NCI-H2196 (cell line): ENCODE data around the gene GIPC3.
"Not testable (repeated sequence)": the region's sequence is repeated elsewhere in the genome, so short reads cannot be mapped to it uniquely, and the experiment has no call there.

Experiments
- DNase-seq: peaks from one replicate; lab custom pipeline; 2025; ENCODE audit not compliant: unreplicated experiment; lab: John Stamatoyannopoulos, UW

GIPC3 gene

DNA sequence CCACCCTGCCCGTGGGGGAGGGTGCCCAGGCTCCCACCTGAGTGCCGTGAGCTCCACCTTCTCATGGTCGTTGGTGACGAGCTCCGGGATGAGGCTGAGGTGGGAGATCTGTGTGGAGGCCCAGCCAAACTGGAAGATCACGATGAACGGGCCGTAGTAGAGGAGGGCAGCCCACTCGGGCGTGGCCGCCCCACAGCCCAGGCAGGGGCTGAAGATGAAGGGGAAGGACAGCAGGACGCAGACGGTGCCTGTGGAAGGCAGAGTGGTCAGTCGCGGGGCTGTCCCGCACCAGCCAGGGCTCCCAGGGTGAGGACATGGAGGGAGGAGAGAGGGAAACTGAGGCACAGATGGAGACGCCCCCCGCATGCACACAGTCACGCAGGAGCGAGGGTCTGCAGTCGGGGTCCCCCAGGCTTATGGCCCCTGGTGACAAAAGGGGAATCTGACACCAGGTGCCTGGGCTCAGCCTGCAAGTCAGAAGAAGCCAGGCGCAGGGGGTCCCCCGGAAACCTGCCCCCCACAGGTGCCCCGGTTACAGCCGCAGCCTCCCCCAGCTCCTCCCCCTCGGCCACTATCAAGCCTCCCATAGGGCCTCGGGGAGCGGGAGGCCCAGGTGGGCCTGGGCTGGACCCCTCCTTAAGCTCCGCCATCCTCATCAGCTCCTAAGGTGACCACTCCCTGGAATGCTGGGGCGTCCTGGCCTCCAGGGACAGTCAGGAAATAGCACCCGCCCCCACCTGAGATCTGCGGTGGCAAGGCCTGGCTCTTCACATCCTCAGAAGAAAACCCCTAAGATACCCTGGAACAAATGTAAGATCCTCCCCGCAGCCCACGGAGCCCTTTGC lies 34.1 kb upstream of the GIPC3 start:
- no peak for DNase-seq

DNA sequence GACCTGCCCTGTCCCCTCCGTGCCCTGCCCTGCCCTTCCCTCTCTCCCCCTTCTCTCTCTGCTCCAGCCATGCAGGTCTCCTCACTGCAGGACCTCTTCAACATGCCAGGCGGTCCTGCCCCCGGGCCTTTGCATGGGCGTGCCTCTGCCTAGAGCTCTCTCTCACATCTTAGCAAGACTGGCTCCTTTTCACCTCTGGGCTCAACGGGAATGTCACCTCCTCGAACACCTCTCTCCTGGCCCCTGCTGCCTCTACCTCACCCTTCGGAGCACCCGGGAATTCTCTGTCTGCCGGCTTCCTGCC lies 33.5 kb upstream of the GIPC3 start:
- no peak for DNase-seq

DNA sequence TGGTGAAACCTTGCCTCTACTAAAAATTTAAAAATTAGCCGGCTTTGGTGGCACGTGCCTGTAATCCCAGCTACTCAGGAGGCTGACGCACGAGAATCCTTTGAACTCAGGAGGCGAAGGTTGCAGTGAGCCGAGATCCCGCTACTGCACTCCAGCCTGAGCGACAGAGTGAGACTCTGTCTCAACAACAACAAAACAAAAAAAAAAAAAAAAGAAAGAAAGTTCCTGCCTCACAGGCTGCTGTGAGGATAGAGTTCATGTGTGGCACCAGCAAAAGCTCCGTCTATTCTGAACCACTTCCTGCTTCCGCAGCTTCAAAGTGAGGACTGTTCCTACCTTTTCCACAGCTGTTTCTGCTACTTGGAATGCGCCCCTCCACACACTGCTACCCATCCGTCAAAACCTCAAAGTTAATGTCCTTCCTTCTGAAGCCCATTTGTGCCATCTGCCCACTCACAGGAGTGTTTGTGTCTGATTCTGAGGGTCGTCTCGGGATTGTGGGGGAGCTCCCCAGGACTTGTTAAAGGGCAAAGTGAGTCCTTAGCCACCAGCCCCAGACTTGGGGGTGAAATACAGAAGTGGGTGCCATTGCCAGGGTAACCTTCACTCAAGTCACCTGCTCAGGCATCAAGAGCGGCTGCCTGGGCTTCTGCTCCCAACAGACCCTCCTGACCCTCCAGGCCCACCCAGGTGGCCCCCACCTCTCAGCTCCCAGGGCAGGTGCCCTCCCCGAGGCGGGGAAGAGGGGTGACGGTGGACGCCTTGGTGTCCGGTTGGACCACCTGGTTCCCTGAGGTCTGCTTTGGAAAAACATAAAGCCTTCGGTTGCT lies 30.8 kb upstream of the GIPC3 start:
- no peak for DNase-seq

DNA sequence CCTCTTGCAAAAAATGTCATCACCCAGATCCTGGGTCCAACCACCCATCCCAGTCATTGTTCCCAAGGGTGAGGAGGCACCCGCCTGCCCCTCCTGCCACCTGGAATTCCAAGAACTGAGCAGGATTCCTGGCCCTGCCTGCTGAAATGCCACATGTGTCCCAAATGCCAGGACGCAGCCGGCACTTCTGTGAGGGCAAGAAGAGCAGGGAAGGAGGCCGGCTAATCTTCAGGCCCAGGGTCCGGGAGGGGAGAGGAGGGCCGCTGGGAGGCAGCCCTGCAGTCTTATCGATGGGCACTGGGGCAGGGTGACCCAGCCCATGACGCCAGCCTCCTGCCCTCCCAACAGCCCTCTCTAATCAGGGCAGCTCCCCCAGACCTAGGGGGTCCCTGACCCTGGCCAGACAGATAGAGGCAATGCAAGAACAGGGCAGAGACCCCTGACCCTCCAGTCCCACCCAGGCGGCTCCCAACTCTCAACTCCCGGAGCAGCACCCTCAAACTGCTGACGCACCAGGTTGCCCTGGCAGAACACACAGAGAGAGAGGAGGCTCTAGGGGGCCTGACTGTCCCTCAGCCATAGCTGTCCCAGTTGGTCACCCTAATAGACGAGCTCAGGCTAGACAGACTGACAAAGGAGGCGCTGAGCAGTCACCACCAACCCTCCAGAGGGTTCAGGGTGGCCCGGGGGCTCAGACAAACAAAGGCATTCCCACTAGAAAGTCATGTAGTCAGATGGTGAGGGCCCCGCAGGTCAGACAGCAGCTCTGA lies 29.4 kb upstream of the GIPC3 start:
- DNase-seq: no peak

DNA sequence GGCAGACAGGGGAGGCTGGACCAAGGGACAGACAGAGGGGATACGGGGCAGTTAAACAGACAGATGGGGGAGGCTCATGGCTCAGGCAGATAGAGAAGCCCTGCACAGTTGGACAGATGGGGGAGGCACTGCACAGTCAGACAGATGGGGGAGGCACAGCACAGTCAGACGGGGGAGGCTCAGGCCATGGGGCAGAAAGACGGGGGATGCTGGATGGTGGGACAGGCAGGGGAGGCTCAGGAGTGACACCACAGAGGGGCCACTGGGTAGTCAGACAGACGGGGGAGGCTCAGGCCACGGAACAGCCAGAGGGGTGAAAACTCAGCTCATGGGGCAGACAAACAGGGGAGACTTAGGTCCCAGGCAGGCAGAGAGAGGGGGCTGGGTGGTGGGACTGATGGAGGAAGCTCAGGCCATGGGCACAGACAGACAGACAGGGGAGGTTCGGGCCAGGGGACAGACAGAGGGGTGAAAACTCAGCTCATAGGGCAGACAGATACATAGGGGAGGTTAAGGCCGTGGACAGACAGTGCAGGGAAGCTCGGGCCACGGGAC lies 28.8 kb upstream of the GIPC3 start:
- DNase-seq: no peak

DNA sequence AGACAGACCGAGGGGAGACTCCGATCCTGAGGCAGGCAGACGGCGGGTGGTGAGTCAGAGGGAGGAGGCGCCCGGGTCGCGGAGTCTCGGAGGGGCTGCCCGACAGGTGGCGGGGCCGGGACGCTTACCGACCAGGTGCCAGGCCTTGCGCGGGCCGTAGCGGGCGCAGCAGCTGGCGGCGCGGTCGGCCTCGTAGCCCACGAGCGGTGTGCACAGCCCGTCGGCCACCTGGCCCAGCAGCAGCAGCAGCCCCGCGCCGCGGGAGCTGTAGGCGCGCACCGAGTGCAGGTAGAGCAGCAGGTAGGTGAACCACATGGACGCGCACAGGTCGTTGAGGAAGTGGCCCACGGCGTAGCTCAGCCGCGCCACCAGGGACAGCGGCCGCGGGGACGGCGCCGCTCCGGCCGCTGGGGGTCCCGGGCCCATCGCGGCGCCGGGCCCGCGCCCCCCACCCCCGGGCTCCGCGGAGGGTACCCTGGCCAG lies 28.3 kb upstream of the GIPC3 start:
- DNase-seq: no peak

DNA sequence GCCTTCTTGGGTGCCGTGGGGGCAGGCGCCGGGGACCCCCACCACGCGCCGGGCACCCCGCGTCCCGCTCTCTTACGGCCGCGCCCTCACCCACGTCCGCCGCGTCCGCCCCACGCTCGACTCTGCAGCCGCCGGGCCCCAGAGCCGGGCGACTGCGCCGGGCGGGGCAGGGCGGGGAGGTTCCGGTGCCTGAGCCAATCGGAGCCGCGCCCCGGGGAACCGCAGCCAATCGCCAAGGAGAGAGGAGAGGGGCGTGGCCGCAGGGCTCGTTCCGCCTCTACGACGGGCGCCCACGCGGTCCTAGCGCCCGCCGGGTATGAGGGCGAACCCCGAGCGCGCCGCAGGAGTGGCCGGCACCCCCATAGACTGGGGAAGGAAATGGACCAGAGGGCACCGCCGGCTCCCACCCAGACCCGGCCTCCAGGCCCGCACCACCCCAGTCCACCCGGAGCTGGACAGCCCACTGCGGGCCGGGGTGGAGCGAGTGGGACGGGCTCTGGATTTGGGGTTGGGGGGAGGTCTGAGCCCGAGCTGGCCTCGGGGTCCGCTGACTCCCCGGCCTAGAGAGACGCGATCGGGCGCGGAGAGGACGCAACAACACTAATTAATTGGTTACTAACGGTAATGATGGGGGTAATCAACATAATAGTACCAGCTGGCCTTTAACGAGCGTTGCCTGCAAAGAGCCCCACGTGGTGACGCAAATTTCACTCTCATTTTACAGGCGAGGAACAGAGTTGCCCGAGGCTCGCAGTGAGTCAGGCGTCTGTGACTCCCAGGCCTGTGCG lies 27.6 kb upstream of the GIPC3 start, which contains the start of gene MFSD12:
Gene MFSD12 (minus strand): TSS at position 126 of the 788 bp plus-strand sequence. CDS start 183 bp downstream, outside the sequence.
- peak; percentile 95 for DNase-seq

DNA sequence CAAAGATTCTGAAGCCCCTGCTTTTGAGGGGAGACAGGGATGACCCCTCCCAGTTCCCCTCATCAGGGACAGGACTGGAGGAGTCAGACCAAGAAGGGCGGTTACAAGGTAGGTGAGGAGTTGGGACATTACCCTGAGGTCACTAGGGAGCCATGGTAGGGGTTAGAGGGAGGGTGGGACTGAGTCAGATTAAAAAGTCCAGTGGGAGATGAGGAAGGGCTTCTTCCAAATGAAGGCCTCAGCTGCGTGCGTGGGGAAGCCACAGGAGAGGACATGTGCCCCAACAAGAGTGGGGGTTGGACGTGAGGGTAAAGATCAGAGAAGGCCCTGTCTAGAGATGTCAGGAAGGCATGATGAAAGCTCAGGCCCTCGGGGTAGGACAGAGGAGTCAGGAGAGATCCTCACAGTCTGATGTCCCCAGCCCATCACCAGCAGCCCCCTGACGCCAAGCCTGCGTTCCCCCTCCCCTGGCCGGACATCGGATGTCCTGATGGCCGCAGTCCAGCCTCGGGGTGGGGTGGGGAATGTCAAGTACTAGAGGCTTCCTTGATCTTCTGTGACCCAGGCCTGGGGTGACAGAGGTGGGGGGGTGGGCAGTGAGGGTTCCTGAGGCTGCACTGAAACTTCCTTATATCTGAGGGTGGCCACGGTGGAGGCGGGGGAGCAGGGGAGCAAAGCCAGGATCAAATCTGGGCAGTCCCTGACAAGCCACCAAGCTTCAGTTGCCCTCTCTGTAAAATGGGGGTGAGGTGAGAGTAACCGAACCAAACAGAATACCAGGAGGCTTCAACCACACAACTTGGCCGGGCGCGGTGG lies 21.4 kb upstream of the GIPC3 start:
- DNase-seq: no peak

DNA sequence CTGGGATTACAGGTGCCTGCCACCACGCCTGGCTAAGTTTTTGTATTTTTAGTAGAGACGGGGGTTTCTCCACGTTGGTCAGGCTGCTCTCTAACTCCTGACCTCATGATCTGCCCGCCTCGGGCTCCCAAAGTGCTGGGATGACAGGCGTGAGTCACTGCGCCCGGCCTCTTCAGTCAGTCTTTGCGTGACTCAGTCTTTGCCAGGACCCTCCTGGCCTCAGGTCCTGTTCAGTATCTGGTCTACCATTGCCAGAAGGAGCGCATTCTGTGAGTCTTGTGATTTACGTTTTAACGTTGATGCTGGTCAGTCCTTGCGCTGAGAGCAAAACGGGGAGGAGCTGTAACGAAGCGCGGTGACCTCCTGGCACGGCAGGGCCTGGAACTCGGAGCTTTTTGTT lies 20.1 kb upstream of the GIPC3 start:
- no peak for DNase-seq

DNA sequence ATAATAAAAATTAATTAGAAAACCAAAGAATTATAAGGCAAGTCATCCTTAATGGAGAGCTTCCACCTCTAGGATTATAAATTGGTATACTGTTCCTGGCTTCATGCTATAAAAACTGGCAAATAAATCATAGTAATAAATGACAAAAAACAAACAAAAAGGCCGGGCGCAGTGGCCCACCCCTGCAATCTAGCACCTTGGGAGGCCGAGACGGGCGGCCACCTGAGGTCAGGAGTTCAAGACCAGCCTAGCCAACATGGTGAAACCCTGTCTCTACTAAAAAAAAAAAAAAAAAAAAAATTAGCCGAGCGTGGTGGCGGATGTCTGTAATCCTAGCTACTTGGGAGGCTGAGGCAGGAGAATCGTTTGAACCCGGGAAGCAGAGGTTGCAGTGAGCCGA lies 15.2 kb upstream of the GIPC3 start:
- not testable (repeated sequence) for DNase-seq

DNA sequence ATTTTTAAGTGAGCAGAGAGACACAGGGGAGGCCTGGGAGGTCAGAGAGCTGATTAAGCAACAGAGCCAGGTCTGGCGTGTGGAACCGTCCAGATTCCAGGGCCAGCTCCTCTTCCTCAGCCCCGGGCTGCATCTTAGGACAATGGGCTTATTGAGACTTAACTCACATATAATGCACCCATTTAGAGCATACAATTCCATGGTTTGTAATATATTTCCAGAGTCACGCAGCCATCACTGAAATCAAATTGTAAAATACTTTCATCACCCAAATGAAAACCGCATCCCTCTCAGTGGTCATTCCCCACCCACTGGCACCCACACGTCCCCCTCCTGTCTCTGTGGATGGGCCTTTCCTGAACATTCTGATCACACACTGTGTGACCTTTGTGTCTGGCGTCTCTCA lies 14.7 kb upstream of the GIPC3 start:
- DNase-seq: no peak

DNA sequence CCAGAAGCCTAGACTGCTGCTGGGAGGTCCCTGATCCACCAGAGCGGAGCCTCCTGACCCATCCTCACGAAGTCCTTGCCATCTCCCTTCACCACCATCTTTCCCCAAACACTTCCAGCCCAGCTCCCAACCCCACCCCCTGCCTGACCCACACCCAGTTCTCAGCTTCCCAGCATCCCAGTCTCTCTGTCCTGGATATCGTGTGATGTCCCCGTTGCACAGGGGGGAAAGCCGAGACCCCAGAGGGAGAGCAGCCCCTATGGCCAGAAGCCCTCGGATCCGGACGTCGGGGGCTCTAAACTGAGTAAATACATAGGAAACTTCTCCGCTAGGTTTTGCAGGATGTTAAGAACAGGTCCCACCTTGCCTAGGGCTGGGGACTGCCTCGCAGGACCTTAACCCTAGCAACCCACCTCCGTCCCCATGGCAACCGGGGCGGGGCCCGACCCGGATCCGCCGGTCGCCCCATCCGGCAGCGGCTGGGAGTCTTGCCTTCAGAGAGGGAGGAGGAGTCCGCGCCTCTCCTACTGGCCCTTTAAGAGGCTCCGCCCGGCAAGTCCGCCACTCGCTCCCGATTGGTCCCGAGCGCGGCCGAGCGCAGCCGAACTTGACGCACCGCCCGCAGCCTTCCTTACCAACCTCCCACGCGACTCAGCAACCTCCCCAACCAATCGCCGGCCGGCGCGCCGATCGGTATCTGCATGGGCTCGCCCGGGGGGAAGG lies 13.0 kb upstream of the GIPC3 start:
- peak; percentile 99 for DNase-seq

DNA sequence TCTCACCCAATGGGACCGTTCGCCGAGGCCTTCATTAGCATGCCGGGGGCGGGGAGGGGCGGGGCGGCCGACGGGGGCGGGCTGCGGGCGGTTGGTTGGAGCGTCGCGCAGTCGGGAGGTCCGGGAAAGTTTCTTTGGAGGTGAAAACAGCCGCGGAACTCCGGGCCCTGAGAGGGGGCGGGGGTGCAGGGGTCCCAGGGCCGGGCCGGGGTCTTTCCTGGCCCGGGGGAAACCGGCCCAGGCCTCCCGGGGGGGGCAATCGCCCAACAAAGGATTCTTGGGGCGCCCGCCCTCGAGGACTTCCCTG lies 12.5 kb upstream of the GIPC3 start, which contains the start of gene HMG20B:
Gene HMG20B (plus strand): TSS at position 90 of the 307 bp plus-strand sequence. CDS start 366 bp downstream, outside the sequence.
- no peak for DNase-seq

DNA sequence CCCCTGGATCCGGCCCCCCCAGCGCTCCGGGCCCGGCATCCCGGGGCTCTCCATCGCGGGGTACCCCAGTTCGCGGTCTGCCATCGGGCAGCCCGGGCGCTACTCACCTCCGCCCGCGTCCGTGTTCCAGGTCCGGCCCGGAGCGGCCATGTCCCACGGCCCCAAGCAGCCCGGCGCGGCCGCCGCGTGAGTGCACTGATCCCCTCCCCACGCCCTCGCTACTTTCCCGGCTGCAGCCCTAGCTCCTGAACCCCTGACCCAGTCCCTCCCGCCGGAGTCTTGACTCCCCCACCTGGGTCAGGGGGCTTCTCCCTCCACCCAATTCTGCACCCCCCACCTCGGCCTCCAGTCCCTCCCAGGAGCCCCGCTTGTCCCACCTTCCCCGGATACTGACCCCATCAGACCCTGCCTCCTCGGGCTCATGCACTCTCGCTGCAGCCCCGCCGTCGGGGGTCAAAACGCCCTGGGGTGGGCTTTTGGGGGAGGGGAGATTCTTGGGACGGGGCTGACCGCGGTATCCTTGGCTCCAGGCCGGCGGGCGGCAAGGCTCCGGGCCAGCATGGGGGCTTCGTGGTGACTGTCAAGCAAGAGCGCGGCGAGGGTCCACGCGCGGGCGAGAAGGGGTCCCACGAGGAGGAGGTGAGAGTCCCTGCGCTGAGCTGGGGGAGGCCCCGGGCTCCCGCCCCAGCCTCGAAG lies 12.0 kb upstream of the GIPC3 start:
- DNase-seq: no peak

DNA sequence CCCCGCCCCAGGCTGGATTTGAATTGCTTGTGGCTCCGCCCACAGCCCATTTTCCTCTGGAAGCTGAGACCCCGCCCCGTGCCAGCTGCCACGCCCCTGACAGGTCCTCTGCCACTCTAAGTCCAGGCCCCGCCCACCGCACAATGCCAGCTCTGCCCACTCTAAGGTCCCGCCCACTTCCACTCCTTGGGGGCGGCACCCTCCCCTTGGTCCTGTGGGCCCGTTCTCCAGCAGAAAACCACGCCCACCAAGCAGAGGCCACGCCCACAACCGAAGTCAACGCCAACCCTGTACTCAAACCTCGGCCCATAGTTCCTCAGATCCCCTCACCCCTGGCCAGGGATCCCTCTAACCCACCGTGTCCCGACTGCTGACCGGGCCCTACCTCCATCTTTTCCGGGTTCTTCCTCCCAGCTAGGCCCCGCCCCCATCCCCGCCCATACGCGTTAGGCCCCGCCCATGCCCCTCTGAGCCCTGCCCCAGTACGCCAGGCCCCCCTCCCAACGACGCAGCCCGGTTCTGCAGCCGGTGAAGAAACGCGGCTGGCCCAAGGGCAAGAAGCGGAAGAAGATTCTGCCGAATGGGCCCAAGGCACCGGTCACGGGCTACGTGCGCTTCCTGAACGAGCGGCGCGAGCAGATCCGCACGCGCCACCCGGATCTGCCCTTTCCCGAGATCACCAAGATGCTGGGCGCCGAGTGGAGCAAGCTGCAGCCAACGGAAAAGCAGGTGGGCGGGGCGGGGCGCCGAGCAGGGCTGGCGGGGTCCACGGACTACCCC lies 11.2 kb upstream of the GIPC3 start:
- peak; percentile 97 for DNase-seq

DNA sequence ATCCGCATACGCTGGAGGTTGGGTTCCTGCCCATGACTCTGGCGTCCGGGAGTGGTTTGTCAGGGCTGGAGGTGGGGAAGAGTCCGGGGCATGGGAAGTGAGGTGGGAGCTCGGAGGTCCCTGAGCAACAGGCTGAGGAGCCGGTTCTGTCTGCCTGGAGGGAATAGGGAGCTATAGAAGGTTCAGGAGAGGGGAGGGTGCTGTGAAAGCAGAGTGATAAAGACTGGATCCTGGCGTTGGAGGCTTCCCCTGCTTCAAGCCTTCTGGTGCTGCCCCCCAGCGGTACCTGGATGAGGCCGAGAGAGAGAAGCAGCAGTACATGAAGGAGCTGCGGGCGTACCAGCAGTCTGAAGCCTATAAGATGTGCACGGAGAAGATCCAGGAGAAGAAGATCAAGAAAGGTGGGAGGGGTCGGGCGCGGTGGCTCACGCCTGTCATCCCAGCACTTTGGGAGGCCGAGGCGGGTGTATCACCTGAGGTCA lies 10.0 kb upstream of the GIPC3 start:
- DNase-seq: no peak

DNA sequence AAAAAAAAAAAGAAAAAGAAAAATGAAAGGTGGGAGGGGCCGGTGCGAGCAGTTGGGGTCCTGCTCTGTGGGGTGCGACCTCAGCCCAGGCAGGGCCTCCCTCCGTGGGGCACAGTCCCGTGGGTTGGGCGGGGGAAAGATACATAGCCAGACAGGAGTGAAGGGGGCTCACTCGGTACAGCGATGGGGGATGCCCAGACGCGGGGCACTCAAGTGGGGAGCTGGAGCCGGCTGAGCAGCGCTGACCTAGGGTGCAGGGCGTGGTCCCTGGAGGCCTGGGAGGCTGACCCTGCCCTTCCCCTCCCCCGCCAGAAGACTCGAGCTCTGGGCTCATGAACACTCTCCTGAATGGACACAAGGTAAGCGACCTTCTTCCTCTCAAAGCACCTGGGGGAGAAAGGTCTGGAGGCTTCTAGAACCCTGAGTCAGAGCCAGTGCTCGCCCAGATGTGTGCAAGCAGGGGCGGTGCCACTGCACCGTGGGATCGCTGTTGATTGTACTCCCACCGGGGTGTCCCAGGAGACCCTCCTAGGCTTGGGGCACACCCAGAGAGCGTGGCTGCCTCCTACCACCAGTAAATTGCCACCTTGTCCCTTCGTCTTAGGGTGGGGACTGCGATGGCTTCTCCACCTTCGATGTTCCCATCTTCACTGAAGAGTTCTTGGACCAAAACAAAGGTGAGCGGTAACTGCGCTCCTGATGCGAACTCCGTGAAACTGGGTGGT lies 9.2 kb upstream of the GIPC3 start:
- no peak for DNase-seq
